Measurements from ENCODE around the gene SLC25A47. TPM values are rescaled to one million over a fixed set of nuclear protein-coding genes. Genes with fewer than 3 reads are reported as not detected.

Gene SLC25A47
- total RNA-seq, 1 donor from 2014 or later = not detected

DNA sequence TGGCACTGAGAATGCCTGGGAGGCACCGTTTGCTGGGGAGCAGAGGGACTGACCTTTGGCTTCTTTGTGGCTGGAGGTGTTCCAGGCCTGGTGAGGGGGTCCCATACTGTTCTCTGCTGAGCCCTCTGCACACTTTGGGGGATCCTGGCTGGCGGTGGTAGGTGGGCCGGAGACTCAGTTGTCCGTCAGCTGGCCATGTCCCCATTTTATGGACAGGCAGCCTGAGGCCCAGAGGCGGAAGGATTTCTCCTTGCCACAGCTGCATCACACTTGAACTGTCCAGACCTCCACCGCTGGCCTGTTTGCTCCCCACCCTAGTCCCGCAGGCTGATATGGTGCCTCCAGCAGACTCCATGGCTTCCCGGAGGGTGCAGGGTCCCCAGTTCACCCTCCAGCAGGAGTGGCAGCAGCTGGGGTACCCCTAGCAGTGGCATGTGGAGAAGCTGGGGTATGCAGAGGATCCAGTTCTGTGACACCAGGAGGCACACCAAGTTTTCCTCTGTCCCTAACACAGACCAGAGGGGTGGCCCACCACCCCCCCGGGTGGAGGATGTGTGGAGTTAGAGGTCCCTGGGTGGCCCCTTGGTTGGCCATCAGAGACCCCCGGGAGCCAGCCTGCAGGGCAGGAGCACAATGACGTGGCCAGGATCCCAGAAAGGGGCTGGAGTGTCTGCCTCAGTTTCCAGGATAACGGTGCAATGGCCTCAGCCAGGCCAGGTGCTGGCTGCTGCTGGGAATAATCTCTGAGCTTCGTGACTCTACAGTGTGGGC lies 31.6 kb upstream of the SLC25A47 start:
- Mint-ChIP-seq H3K9me3 (no peaks in the 10 kb centered on the region), H3K27ac (ENCODE audit: unreplicated experiment) (peak overlapping the region; percentile 78), H3K4me3 (peak overlapping the region; percentile 84), H3K27me3 (ENCODE audit: low read depth) (peaks cover 8% of the 10 kb centered on the region), H3K4me1 (peaks cover 46% of the 10 kb centered on the region), H3K36me3 (ENCODE audit: low read depth) (peaks cover 6% of the 10 kb centered on the region)
- no peak for DNase-seq (ENCODE audit: low read depth, low spot score)
- TF ChIP-seq, protein P1, sequence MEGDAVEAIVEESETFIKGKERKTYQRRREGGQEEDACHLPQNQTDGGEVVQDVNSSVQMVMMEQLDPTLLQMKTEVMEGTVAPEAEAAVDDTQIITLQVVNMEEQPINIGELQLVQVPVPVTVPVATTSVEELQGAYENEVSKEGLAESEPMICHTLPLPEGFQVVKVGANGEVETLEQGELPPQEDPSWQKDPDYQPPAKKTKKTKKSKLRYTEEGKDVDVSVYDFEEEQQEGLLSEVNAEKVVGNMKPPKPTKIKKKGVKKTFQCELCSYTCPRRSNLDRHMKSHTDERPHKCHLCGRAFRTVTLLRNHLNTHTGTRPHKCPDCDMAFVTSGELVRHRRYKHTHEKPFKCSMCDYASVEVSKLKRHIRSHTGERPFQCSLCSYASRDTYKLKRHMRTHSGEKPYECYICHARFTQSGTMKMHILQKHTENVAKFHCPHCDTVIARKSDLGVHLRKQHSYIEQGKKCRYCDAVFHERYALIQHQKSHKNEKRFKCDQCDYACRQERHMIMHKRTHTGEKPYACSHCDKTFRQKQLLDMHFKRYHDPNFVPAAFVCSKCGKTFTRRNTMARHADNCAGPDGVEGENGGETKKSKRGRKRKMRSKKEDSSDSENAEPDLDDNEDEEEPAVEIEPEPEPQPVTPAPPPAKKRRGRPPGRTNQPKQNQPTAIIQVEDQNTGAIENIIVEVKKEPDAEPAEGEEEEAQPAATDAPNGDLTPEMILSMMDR (conservative IDR thresholded peaks at IDR 0.05) = no peak

GRCh38 chr14:100292301-100292775 lies 30.8 kb upstream of the SLC25A47 start:
- H3K4me3 Mint-ChIP-seq = no peak overlapping the region
- H3K27me3 Mint-ChIP-seq (ENCODE audit: low read depth) = peaks cover 8% of the 10 kb centered on the region
- H3K9me3 Mint-ChIP-seq = no peaks in the 10 kb centered on the region
- TF ChIP-seq, protein P1 (conservative IDR thresholded peaks at IDR 0.05) = no peak
- peaks cover 40% of the 10 kb centered on the region for H3K4me1 Mint-ChIP-seq
- no peak overlapping the region for H3K27ac Mint-ChIP-seq (ENCODE audit: unreplicated experiment)
- H3K36me3 Mint-ChIP-seq (ENCODE audit: low read depth) = peaks cover 6% of the 10 kb centered on the region
- DNase-seq (ENCODE audit: low read depth, low spot score) = no peak

GRCh38 chr14:100292776-100293461 lies 30.2 kb upstream of the SLC25A47 start:
- H3K27ac Mint-ChIP-seq (ENCODE audit: unreplicated experiment) = no peak overlapping the region
- H3K4me3 Mint-ChIP-seq = peak overlapping the region; percentile 31
- DNase-seq (ENCODE audit: low read depth, low spot score) = no peak

DNA sequence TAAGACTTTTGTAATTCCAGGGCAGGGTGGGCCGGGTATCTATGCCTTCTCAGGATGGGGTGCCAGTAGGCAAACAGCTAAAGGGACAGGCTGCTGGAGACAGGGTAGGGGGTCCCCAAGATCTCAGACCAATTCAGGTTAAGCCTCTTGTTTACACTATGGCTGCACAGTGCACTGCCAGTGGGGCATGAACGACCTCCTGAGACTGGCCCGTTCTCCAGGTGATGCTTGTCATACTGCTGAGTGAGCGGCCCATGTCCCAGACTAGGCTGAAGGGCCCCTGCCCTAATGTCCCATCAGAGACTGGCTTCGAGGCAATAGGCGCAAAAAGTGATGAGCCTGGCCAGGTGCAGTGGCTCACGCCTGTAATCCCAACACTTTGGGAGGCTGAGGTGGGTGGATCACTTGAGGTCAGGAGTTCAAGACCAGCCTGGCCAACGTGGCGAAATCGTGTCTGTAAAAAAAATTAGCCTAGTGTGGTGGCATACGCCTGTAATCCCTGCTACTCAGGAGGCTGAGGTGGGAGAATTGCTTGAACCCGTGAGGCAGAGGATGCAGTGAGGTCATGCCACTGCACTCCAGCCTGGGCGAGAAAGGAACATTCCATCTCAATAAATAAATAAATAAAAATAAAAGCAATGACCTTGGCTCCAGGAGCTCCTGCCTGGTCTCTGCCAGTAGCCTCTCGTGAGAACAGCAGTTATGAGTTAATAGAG lies 29.5 kb upstream of the SLC25A47 start:
- TF ChIP-seq, protein P1 (conservative IDR thresholded peaks at IDR 0.05) = no peak
- Mint-ChIP-seq H3K27ac (ENCODE audit: unreplicated experiment) (peak overlapping the region; percentile 86), H3K9me3 (no peaks in the 10 kb centered on the region), H3K4me3 (peak overlapping the region; percentile 80), H3K27me3 (ENCODE audit: low read depth) (peaks cover 6% of the 10 kb centered on the region), H3K4me1 (peaks cover 33% of the 10 kb centered on the region), H3K36me3 (ENCODE audit: low read depth) (peaks cover 6% of the 10 kb centered on the region)
- DNase-seq (ENCODE audit: low read depth, low spot score) = no peak

More at GRCh38 chr14:100292776-100293461, 30.2 kb upstream of the SLC25A47 start:
- peaks cover 6% of the 10 kb centered on the region for H3K27me3 Mint-ChIP-seq (ENCODE audit: low read depth)
- H3K9me3 Mint-ChIP-seq = no peaks in the 10 kb centered on the region
- H3K36me3 Mint-ChIP-seq (ENCODE audit: low read depth) = peaks cover 6% of the 10 kb centered on the region
- TF ChIP-seq, protein P1 (conservative IDR thresholded peaks at IDR 0.05) = no peak
- H3K4me1 Mint-ChIP-seq = peaks cover 35% of the 10 kb centered on the region

- Mint-ChIP-seq H3K36me3 (ENCODE audit: low read depth) (peaks cover 3% of the 10 kb centered on the region), H3K27ac (ENCODE audit: unreplicated experiment) (peak overlapping the region; percentile 86)
- DNase-seq (ENCODE audit: low read depth, low spot score) = no peak
These were observed 28.8 kb upstream of the SLC25A47 start for GRCh38 chr14:100294213-100294962.

More at GRCh38 chr14:100294213-100294962, 28.8 kb upstream of the SLC25A47 start:
- Mint-ChIP-seq H3K4me1 (peaks cover 25% of the 10 kb centered on the region), H3K9me3 (no peaks in the 10 kb centered on the region), H3K27me3 (ENCODE audit: low read depth) (peaks cover 4% of the 10 kb centered on the region), H3K4me3 (peak overlapping the region; percentile 80)
- TF ChIP-seq, protein P1 (conservative IDR thresholded peaks at IDR 0.05) = no peak
